DOHH2 (cell line): Measurements from ENCODE around the gene THEM4.

Experiments used
- H3F3A ChIP-seq: fragments of 200-600 bp; sonication (generic), shearing (Covaris generic); 2 replicates; pipeline ENCODE4 v1.6.0; 2016; ENCODE audit warnings: antibody characterized with exemption, mild to moderate bottlenecking; ENCODE audit not compliant: control insufficient read depth, insufficient read depth
- H3K27ac ChIP-seq: fragments of 200-600 bp; sonication (generic); 2 replicates; pipeline ENCODE4 v1.5.1; 2014; ENCODE audit warnings: low read depth, mild to moderate bottlenecking, low read length, moderate library complexity
- H3K27me3 ChIP-seq: fragments of 200-600 bp; sonication (generic); 2 replicates; pipeline ENCODE4 v1.6.1; 2014; ENCODE audit warnings: mild to moderate bottlenecking, low read length, mixed read lengths; ENCODE audit not compliant: control insufficient read depth
- H3K36me3 ChIP-seq: fragments of 200-600 bp; sonication (generic); 2 replicates; pipeline ENCODE4 v1.6.1; 2014; ENCODE audit warnings: mild to moderate bottlenecking, low read length, moderate library complexity, mixed read lengths; ENCODE audit not compliant: control insufficient read depth
- H3K4me1 ChIP-seq: fragments of 200-600 bp; sonication (generic); 2 replicates; pipeline ENCODE4 v1.6.1; 2014; ENCODE audit warnings: mild to moderate bottlenecking, low read length, mixed read lengths; ENCODE audit not compliant: control insufficient read depth
- H3K4me2 ChIP-seq: fragments of 200-600 bp; sonication (generic); 2 replicates; pipeline ENCODE4 v1.6.0; 2014; ENCODE audit warnings: mild to moderate bottlenecking, low read length, moderate library complexity
- H3K4me3 ChIP-seq: fragments of 200-600 bp; sonication (generic); 2 replicates; pipeline ENCODE4 v1.5.1; 2014; ENCODE audit warnings: mild to moderate bottlenecking, low read length, mixed read lengths
- H3K79me2 ChIP-seq: fragments of 200-600 bp; sonication (generic); 2 replicates; pipeline ENCODE4 v1.6.1; 2014; ENCODE audit warnings: mild to moderate bottlenecking, low read length, mixed read lengths; ENCODE audit not compliant: control insufficient read depth
- H3K9me2 ChIP-seq: fragments of 200-600 bp; sonication (generic); replicated peaks from 2 replicates; pipeline ENCODE4 v1.6.1; 2014; ENCODE audit warnings: mild to moderate bottlenecking, low read length, mixed read lengths; ENCODE audit not compliant: control insufficient read depth
- H3K9me3 ChIP-seq: fragments of 200-600 bp; sonication (generic); 2 replicates; pipeline ENCODE4 v1.6.1; 2014; ENCODE audit warnings: antibody characterized with exemption, low read length, mixed read lengths; ENCODE audit not compliant: control insufficient read depth, insufficient read depth
- H4K20me1 ChIP-seq: fragments of 200-600 bp; sonication (generic); 2 replicates; pipeline ENCODE4 v1.6.0; 2014; ENCODE audit warnings: low read depth, mild to moderate bottlenecking, antibody characterized with exemption, low read length, moderate library complexity; ENCODE audit not compliant: control insufficient read depth, insufficient read depth
- CTCF ChIP-seq: fragments of 200-600 bp; sonication (generic); IDR thresholded peaks from one replicate; pipeline ENCODE4 v1.5.1; 2014; ENCODE audit warnings: antibody characterized with exemption, mild to moderate bottlenecking, low read depth, low read length; ENCODE audit not compliant: poor library complexity, severe bottlenecking
- EZH2phosphoT487 ChIP-seq: fragments of 200-600 bp; sonication (generic); IDR thresholded peaks from 2 replicates; pipeline ENCODE4 v1.6.1; 2017; ENCODE audit warnings: borderline replicate concordance, mild to moderate bottlenecking, antibody characterized with exemption, low read length, moderate library complexity, mixed read lengths

The THEM4 gene

GRCh38 chr1:151897991-151898431 lies 11.3 kb downstream of the THEM4 start:
- Histone ChIP-seq H3K9me2 (no peaks in the 10 kb centered on the region), H3K36me3 (peaks cover 53% of the 10 kb centered on the region), H3F3A (peaks cover 3% of the 10 kb centered on the region; the same call in 1 of the 2 replicates), H3K27me3 (no peaks in the 10 kb centered on the region), H3K4me1 (peaks cover 18% of the 10 kb centered on the region), H4K20me1 (no peaks in the 10 kb centered on the region), H3K4me2 (no peak overlapping the region), H3K79me2 (peaks cover 68% of the 10 kb centered on the region), H3K4me3 (no peak overlapping the region), H3K9me3 (peaks cover 10% of the 10 kb centered on the region), H3K27ac (no peak overlapping the region)
- no peak for TF ChIP-seq CTCF

- Histone ChIP-seq H3K4me2 (no peak overlapping the region), H3K9me3 (no peaks in the 10 kb centered on the region), H3K79me2 (peaks cover 21% of the 10 kb centered on the region), H3K9me2 (no peaks in the 10 kb centered on the region), H3K27me3 (no peaks in the 10 kb centered on the region), H3K4me3 (no peak overlapping the region), H3K36me3 (peaks cover 69% of the 10 kb centered on the region), H3F3A (peaks cover 3% of the 10 kb centered on the region; the same call in 1 of the 2 replicates), H4K20me1 (no peaks in the 10 kb centered on the region), H3K4me1 (peaks cover under 1% of the 10 kb centered on the region; the same call in 1 of the 2 replicates), H3K27ac (no peak overlapping the region)
- no peak for TF ChIP-seq EZH2phosphoT487
- TF ChIP-seq CTCF = no peak
Measured at GRCh38 chr1:151893176-151893924, 16.0 kb downstream of the THEM4 start.

GRCh38 chr1:151892190-151892589 lies 17.1 kb downstream of the THEM4 start:
- Histone ChIP-seq H3K79me2 (peaks cover 9% of the 10 kb centered on the region), H4K20me1 (no peaks in the 10 kb centered on the region), H3F3A (peaks cover 3% of the 10 kb centered on the region; the same call in 1 of the 2 replicates), H3K36me3 (peaks cover 74% of the 10 kb centered on the region), H3K27me3 (no peaks in the 10 kb centered on the region), H3K4me3 (no peak overlapping the region), H3K27ac (no peak overlapping the region), H3K4me2 (no peak overlapping the region), H3K9me3 (no peaks in the 10 kb centered on the region), H3K9me2 (no peaks in the 10 kb centered on the region), H3K4me1 (no peaks in the 10 kb centered on the region)
- TF ChIP-seq CTCF (no peak), EZH2phosphoT487 (no peak)
